HepG2 (cell line): Measurements from ENCODE around the gene SHCBP1L. TPM values are rescaled to one million over a fixed set of nuclear protein-coding genes. Genes with fewer than 3 reads are reported as not detected.

Experiments
- ATAC-seq: fragments of 200-7000 bp; cut with Tn5 transposase; 3 replicates; pipeline ENCODE4 v1.9.1; 2020; ENCODE audit warnings: mild to moderate bottlenecking, moderate library complexity
- BruUV-seq: library from RNA; stranded (reverse); fragments of 400-500 nt; replicated peaks from 2 replicates; lab custom pipeline; 2021; lab: Mats Ljungman, UMichigan
- CTCF ChIA-PET: fragments of 300-600 bp; formaldehyde crosslinking; extraction: SDS; loops from one replicate; lab custom pipeline; 2021; ENCODE audit warnings: low total read pairs, inconsistent platforms, low intra/inter-chr PET ratio; lab: Yijun Ruan, JAX
- POLR2A ChIA-PET: fragments of 350-600 bp; sonication (Branson Sonifier 250); formaldehyde crosslinking; loops from one replicate; lab custom pipeline; 2020; ENCODE audit warnings: antibody characterized with exemption, inconsistent platforms; lab: Yijun Ruan, JAX
- DNase-seq: peaks from one replicate; pipeline ENCODE4 v3.0.0-alpha.2; 2015; ENCODE audit warnings: low spot score
- FAIRE-seq: peaks from 3 replicates; lab custom pipeline; 2011; peaks lifted over from hg19 to GRCh38; lab: Jason Lieb, UNC
- H2AFZ ChIP-seq: one replicate; pipeline ENCODE4 v1.6.1; 2011; ENCODE audit warnings: low read length, inconsistent platforms
- H3K27ac ChIP-seq: fragments of 300-600 bp; 3 replicates; pipeline ENCODE4 v1.8.0; 2011; ENCODE audit warnings: mixed run types, mild to moderate bottlenecking, mixed read lengths, low read length, inconsistent platforms; ENCODE audit not compliant: insufficient read depth; ENCODE audit errors: extremely low read length
- H3K27me3 ChIP-seq, 2 experiments: fragments of 200-600 bp in 1 of 2; 2 replicates in 1 of 2; 3 replicates in 1 of 2; pipeline versions ENCODE4 v1.6.0 to v1.8.0; 2011; ENCODE audit warnings: low read length in 2 of 2, mild to moderate bottlenecking in 2 of 2, moderate library complexity in 2 of 2, inconsistent platforms in 1 of 2; ENCODE audit not compliant: insufficient read depth in 2 of 2, control insufficient read depth in 1 of 2
- H3K36me3 ChIP-seq, 2 experiments: fragments of 200-600 bp in 1 of 2; replicated peaks in 1 of 2; 2 replicates in 1 of 2; 3 replicates in 1 of 2; pipeline versions ENCODE4 v1.5.1 to v1.8.0; 2011; ENCODE audit warnings: low read length in 2 of 2, inconsistent platforms in 1 of 2; ENCODE audit not compliant: insufficient read depth in 2 of 2, control insufficient read depth in 1 of 2
- H3K4me1 ChIP-seq: 2 replicates; pipeline ENCODE4 v1.5.1; 2012; ENCODE audit warnings: low read length, inconsistent platforms; ENCODE audit not compliant: insufficient read depth
- H3K4me2 ChIP-seq: 2 replicates; pipeline ENCODE4 v1.6.0; 2011; ENCODE audit warnings: low read depth, low read length, inconsistent platforms
- H3K4me3 ChIP-seq, 3 experiments: fragments of 200-600 bp in 1 of 3; sonication (generic), shearing (Covaris generic) in 1 of 3; replicated peaks in 1 of 3; 2 replicates each; pipeline ENCODE4 v1.5.1; 2011 to 2016; ENCODE audit warnings: low read length in 3 of 3, inconsistent platforms in 2 of 3, low read depth in 2 of 3, mild to moderate bottlenecking in 2 of 3, control low read depth in 1 of 3, mixed read lengths in 1 of 3; ENCODE audit not compliant: insufficient read depth in 1 of 3
- H3K79me2 ChIP-seq: one replicate; pipeline ENCODE4 v1.6.1; 2011; ENCODE audit warnings: low read length, inconsistent platforms; ENCODE audit not compliant: insufficient read depth
- H3K9ac ChIP-seq: 2 replicates; pipeline ENCODE4 v1.6.0; 2011; ENCODE audit warnings: mild to moderate bottlenecking, low read depth, low read length, inconsistent platforms; ENCODE audit not compliant: insufficient read depth
- H3K9me3 ChIP-seq: 2 replicates; pipeline ENCODE4 v1.5.1; 2012; ENCODE audit warnings: mild to moderate bottlenecking, low read length
- H4K20me1 ChIP-seq: 2 replicates; pipeline ENCODE4 v1.6.0; 2011; ENCODE audit warnings: inconsistent platforms, mild to moderate bottlenecking, low read length, moderate library complexity; ENCODE audit not compliant: insufficient read depth
- AGO1 ChIP-seq: fragments of 200-400 bp; formaldehyde crosslinking; IDR thresholded peaks from 2 replicates; pipeline ENCODE4 v1.6.1; 2017; ENCODE audit warnings: mild to moderate bottlenecking, low read depth, low read length, moderate library complexity; ENCODE audit not compliant: poor library complexity, severe bottlenecking
- GMEB1 ChIP-seq: sonication (generic); formaldehyde crosslinking; IDR thresholded peaks from 2 replicates; pipeline ENCODE4 v1.5.1; 2020; ENCODE audit warnings: missing genetic modification reagents, mild to moderate bottlenecking, borderline replicate concordance
- HDAC1 ChIP-seq: sonication (generic); formaldehyde crosslinking; IDR thresholded peaks from 2 replicates; pipeline ENCODE4 v1.5.1; 2020; ENCODE audit warnings: mild to moderate bottlenecking, missing genetic modification reagents
- POLR2A ChIP-seq, 2 experiments: IDR thresholded peaks; 2 replicates each; pipeline ENCODE4 v1.6.1; 2011; ENCODE audit warnings: low read depth in 2 of 2, low read length in 2 of 2, mild to moderate bottlenecking in 1 of 2, moderate library complexity in 1 of 2; ENCODE audit not compliant: insufficient read depth in 1 of 2
- TFE3 ChIP-seq: IDR thresholded peaks from 2 replicates; pipeline ENCODE4 v1.6.1; 2016
- THRA ChIP-seq: sonication (generic); formaldehyde crosslinking; IDR thresholded peaks from 2 replicates; pipeline ENCODE4 v1.4.0; 2020; ENCODE audit warnings: missing genetic modification reagents, borderline replicate concordance
- ZNF546 ChIP-seq: sonication (generic); formaldehyde crosslinking; conservative IDR thresholded peaks from 2 replicates; pipeline ENCODE4 v1.8.1; 2023; ENCODE audit warnings: mild to moderate bottlenecking, missing genetic modification reagents
- WGBS: methylation state at CpG from one replicate; pipeline ENCODE4 v1.1.6; 2017; ENCODE audit warnings: low lambda C conversion rate; 5-methylcytosine and 5-hydroxymethylcytosine counted together
- in situ Hi-C: cut with HindIII; loops from 2 replicates; pipeline ENCODE4 v1.10.0; 2017; ENCODE audit warnings: low pct_unique_long_range_greater_than_20kb; ENCODE audit not compliant: extremely low pct_ligation_motif_present
- intact Hi-C: fragments of 100-400 bp; cut with micrococcal nuclease; formaldehyde crosslinking; loops from one replicate; pipeline ENCODE4 v1.10.0; 2022; ENCODE audit not compliant: unreplicated experiment
- polyA plus RNA-seq, 8 experiments: library from polyadenylated mRNA; depleted of rRNA in 3 of 8; stranded (reverse) in 7 of 8; unstranded in 1 of 8; fragments of >200 nt; fragmentation: Illumina TruSeq in 4 of 8; extraction: Trizol in 4 of 8; gene quantifications; 2 replicates each; pipeline versions ENCODE4 v1.2.1 to v1.2.3, GENCODE V29; 2011 to 2016; ENCODE audit warnings: low read depth in 4 of 8, missing spikeins in 1 of 8, mixed read lengths in 1 of 8; ENCODE audit not compliant: insufficient read depth in 1 of 8
- total RNA-seq, 5 experiments: library from RNA; depleted of rRNA; stranded (reverse); fragments of >200 nt; fragmentation: Illumina TruSeq; extraction: Trizol; gene quantifications; 2 replicates each; pipeline ENCODE4 v1.2.3, GENCODE V29; 2016; ENCODE audit warnings: low read depth in 1 of 5
- TF ChIP-seq, protein P1 (sequence below): fragments of 450-650 bp; IDR thresholded peaks from 2 replicates; pipeline ENCODE4 v1.6.1; 2017

Gene SHCBP1L
- total and polyA plus RNA-seq, 2 of the 13 experiments (the other 11 are each of a cell fraction or from before 2014, with no cell fraction given) = not detected

- FAIRE-seq (no peak), DNase-seq (no peak), ATAC-seq (no peak)
- intact Hi-C loops (no loop called here), in situ Hi-C loops (no loop called here)
- ChIA-PET POLR2A (no interaction called here), CTCF (no interaction called here)
- Histone ChIP-seq H3K9ac (no peak overlapping the region), H3K9me3 (no peaks in the 10 kb centered on the region), H3K27me3 (no peaks in the 10 kb centered on the region; a peak in 2 of 5 replicates), H3K4me1 (no peaks in the 10 kb centered on the region), H3K4me2 (no peak overlapping the region), H3K4me3 (no peak overlapping the region), H2AFZ (no peak overlapping the region), H4K20me1 (no peaks in the 10 kb centered on the region), H3K27ac (no peak overlapping the region), H3K36me3 (no peaks in the 10 kb centered on the region), H3K79me2 (no peaks in the 10 kb centered on the region)
- WGBS = 1% methylated on average over 2 of the region's 2 CpGs
- BruUV-seq = no TSS peak
- TF ChIP-seq, protein P1, sequence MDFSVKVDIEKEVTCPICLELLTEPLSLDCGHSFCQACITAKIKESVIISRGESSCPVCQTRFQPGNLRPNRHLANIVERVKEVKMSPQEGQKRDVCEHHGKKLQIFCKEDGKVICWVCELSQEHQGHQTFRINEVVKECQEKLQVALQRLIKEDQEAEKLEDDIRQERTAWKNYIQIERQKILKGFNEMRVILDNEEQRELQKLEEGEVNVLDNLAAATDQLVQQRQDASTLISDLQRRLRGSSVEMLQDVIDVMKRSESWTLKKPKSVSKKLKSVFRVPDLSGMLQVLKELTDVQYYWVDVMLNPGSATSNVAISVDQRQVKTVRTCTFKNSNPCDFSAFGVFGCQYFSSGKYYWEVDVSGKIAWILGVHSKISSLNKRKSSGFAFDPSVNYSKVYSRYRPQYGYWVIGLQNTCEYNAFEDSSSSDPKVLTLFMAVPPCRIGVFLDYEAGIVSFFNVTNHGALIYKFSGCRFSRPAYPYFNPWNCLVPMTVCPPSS = no peak
- TF ChIP-seq POLR2A (IDR thresholded peaks at IDR 0.05; ENCODE audit: insufficient read depth in 1 of 2, low read depth in 2 of 2, low read length in 2 of 2) = no peak
- TF ChIP-seq TFE3 (CRISPR knock-in tag) = no peak
- TF ChIP-seq GMEB1 (CRISPR knock-in tag) = no peak
- no peak for TF ChIP-seq HDAC1 (CRISPR knock-in tag)
- no peak for TF ChIP-seq ZNF546 (CRISPR knock-in tag)
- TF ChIP-seq AGO1 = no peak
- TF ChIP-seq THRA (CRISPR knock-in tag) = no peak
Measured at GRCh38 chr1:182974506-182975191, 21.7 kb upstream of the SHCBP1L start.
